Left ventricle myocardium inferior (tissue), 1 donor: ENCODE data around the gene NUP62. TPM values are rescaled to one million over a fixed set of nuclear protein-coding genes. Genes with fewer than 3 reads are reported as not detected.

Experiments
- DNase-seq: peaks from one replicate; pipeline ENCODE4 v3.0.0-alpha.2; 2020
- H3K27ac ChIP-seq: fragments of 200-600 bp; replicated peaks from 2 replicates; pipeline ENCODE4 v1.8.0; 2021
- H3K27me3 ChIP-seq: fragments of 200-600 bp; 2 replicates; pipeline ENCODE4 v1.8.0; 2021; ENCODE audit warnings: low read depth
- H3K36me3 ChIP-seq: fragments of 200-600 bp; 2 replicates; pipeline ENCODE4 v1.8.0; 2021
- H3K4me1 ChIP-seq: fragments of 200-600 bp; 2 replicates; pipeline ENCODE4 v1.8.0; 2021
- H3K4me3 ChIP-seq: fragments of 200-600 bp; 2 replicates; pipeline ENCODE4 v1.8.0; 2021; ENCODE audit warnings: mild to moderate bottlenecking, moderate library complexity
- H3K9me3 ChIP-seq: fragments of 200-600 bp; replicated peaks from 2 replicates; pipeline ENCODE4 v1.8.0; 2021
- intact Hi-C: fragments of 100-400 bp; cut with micrococcal nuclease; formaldehyde crosslinking; loops from one replicate; pipeline ENCODE4 v1.11.0; 2022
- total RNA-seq: library from RNA; stranded (reverse); fragmentation: NEBNext Ultra II Directional; extraction: Animal tissue kit (Norgen Biotek cat#: 25700); gene quantifications from one replicate; pipeline ENCODE4 v1.2.1, GENCODE V29; 2021
- TF ChIP-seq, protein P1 (sequence below): fragments of 200-600 bp; IDR thresholded peaks from 2 replicates; pipeline ENCODE4 v1.8.0; 2021; ENCODE audit warnings: antibody characterized with exemption, mild to moderate bottlenecking, borderline replicate concordance
- donor health status: DM: no; HTN: yes; CAD: no; lungs with severe emphysema.

The NUP62 gene
- total RNA-seq, 1 donor from 2014 or later = 28.4 TPM

GRCh38 chr19:49952906-49953305 is 23.6 kb upstream of the NUP62 start:
- H3K4me1 ChIP-seq = peaks cover 29% of the 10 kb centered on the region
- no peaks in the 10 kb centered on the region for H3K36me3 ChIP-seq
- peaks cover 39% of the 10 kb centered on the region for H3K27me3 ChIP-seq
- TF ChIP-seq, protein P1, sequence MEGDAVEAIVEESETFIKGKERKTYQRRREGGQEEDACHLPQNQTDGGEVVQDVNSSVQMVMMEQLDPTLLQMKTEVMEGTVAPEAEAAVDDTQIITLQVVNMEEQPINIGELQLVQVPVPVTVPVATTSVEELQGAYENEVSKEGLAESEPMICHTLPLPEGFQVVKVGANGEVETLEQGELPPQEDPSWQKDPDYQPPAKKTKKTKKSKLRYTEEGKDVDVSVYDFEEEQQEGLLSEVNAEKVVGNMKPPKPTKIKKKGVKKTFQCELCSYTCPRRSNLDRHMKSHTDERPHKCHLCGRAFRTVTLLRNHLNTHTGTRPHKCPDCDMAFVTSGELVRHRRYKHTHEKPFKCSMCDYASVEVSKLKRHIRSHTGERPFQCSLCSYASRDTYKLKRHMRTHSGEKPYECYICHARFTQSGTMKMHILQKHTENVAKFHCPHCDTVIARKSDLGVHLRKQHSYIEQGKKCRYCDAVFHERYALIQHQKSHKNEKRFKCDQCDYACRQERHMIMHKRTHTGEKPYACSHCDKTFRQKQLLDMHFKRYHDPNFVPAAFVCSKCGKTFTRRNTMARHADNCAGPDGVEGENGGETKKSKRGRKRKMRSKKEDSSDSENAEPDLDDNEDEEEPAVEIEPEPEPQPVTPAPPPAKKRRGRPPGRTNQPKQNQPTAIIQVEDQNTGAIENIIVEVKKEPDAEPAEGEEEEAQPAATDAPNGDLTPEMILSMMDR = no peak
- no peak for DNase-seq
- H3K9me3 ChIP-seq = no peaks in the 10 kb centered on the region
- H3K4me3 ChIP-seq = no peak overlapping the region
- H3K27ac ChIP-seq = no peak overlapping the region
- intact Hi-C loops = no loop called here

DNA sequence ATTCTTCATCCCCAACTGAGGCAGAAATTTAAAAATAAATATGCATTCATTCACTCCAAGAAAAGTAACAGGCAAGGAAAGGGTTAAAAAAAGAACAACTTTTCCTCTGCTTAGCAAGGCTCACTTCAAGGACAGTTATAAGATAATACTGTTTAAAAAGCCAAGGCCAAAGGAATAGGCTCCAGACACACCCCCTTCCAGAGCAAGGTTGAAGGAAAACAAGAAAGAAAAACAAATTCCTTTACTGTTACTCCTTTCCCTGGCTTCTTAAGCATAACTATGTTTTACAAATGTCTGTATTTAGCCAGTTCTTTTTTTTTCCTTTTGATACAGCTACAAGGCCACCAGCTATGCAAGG is 23.2 kb upstream of the NUP62 start:
- Histone ChIP-seq H3K36me3 (no peaks in the 10 kb centered on the region), H3K4me3 (no peak overlapping the region), H3K9me3 (no peaks in the 10 kb centered on the region), H3K27ac (no peak overlapping the region), H3K27me3 (peaks cover 39% of the 10 kb centered on the region), H3K4me1 (peaks cover 29% of the 10 kb centered on the region)
- intact Hi-C loops = no loop called here
- no peak for DNase-seq
- TF ChIP-seq, protein P1 = no peak

DNA sequence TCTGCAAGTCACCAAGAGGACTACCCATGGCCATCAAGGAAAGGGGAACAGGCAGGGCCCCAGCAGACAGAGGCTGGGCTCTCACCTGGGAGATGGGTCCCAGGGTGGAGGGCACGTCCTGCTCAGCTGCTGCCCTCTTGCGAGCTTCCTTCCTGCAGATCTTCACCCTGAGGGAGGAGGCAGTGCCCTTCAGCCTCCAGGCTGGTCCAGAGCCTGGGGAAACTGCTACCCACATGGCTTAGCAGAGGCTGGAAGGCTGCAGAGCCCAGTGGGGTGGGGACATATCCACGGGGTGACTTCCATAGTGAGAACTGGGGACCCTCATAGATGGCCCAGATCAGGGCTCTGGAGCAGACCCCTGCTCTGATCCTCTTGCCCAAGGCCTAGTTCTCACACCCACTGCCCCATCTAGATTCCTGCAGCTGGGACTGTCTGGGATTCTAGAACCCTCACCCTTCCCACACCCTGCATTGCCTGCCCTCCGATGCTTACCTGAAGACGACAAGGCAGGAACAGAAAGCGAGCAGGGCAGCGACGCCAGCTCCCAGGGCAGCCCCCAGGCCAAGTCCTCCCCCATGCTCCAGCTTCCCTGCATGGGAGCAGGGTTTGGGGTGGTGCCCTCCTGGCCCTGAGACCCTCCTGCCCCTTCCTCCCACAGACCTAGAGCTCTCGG is 22.6 kb upstream of the NUP62 start:
- no peak for DNase-seq
- peaks cover 44% of the 10 kb centered on the region for H3K27me3 ChIP-seq
- no peak overlapping the region for H3K4me3 ChIP-seq
- TF ChIP-seq, protein P1 = no peak
- peaks cover 29% of the 10 kb centered on the region for H3K4me1 ChIP-seq
- H3K27ac ChIP-seq = no peak overlapping the region
- H3K9me3 ChIP-seq = no peaks in the 10 kb centered on the region
- no peaks in the 10 kb centered on the region for H3K36me3 ChIP-seq
- intact Hi-C loops = no loop called here

DNA sequence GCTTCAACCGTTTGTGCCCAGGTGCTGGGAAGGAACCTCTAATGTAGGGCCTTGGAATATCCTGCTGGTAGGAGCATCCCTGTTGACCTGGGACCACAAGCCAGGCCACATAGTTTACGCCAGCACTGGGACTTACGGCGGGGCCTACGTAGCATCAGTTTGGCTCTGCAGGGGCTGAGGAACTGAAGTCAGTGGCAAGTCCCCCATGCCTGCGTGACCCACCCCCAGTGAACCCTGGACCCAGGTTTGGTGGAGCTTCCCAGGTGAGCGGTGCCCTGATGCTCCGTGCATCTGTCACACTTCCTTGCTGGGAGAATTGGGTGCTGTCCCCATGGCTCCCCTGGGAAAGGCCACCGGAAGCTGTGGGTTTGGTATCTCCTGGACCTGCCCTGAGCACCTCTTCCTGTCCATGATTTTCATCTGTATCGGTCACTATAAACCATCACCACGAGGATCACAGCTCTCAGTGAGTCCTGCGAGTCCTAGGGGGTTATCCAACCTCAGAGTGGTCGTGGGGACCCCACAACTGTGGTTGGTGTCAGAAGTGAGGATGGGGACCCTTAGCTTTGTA is 21.7 kb upstream of the NUP62 start:
- DNase-seq = no peak
- H3K36me3 ChIP-seq = no peaks in the 10 kb centered on the region
- TF ChIP-seq, protein P1 = no peak
- peaks cover 50% of the 10 kb centered on the region for H3K27me3 ChIP-seq
- intact Hi-C loops = no loop called here
- peaks cover 24% of the 10 kb centered on the region for H3K4me1 ChIP-seq
- no peak overlapping the region for H3K27ac ChIP-seq
- H3K4me3 ChIP-seq = no peak overlapping the region
- no peaks in the 10 kb centered on the region for H3K9me3 ChIP-seq

DNA sequence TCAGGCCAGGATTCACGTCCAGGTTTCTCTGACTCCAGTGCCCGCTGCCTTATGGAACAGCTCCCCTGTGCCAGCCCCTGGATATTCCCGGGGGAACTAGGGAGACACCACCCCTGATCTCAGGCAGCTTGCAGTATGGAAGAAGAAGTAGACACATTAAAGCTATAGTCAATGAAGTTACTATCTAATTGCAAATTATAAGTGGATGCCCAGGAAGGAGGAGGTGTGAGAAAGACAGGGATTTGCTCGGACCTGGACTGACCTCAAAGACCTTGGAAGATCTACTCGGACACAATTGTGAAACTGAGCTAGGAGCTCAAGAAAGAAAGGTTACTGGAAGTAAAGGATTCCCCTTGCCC is 21.3 kb upstream of the NUP62 start:
- DNase-seq = no peak

More for the DNA sequence above, 21.3 kb upstream of the NUP62 start:
- Histone ChIP-seq H3K27me3 (peaks cover 50% of the 10 kb centered on the region), H3K27ac (no peak overlapping the region), H3K4me1 (peaks cover 19% of the 10 kb centered on the region), H3K36me3 (no peaks in the 10 kb centered on the region), H3K4me3 (no peak overlapping the region), H3K9me3 (no peaks in the 10 kb centered on the region)
- intact Hi-C loops = no loop called here
- TF ChIP-seq, protein P1 = no peak
